A204.1 (cell line): Measurements from ENCODE around the gene PCDHGA6.
"Not testable (repeated sequence)": the region's sequence is repeated elsewhere in the genome, so short reads cannot be mapped to it uniquely, and the experiment has no call there.

Experiments
- FAIRE-seq: peaks from 2 replicates; lab custom pipeline; 2012; peaks lifted over from hg19 to GRCh38; lab: Jason Lieb, UNC

PCDHGA6 gene

DNA sequence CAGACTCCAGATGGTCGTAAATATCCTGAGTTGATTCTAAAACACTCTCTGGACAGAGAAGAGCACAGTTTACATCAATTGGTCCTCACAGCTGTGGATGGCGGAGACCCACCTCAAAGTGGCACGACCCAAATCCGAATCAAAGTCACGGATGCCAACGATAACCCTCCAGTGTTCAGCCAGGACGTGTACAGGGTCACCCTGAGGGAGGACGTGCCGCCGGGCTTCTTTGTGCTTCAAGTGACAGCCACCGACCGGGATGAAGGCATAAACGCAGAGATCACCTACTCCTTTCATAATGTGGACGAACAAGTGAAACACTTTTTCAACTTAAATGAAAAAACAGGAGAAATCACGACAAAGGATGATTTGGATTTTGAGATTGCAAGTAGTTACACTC is 13.0 kb upstream of the PCDHGA6 start:
- FAIRE-seq = no peak

DNA sequence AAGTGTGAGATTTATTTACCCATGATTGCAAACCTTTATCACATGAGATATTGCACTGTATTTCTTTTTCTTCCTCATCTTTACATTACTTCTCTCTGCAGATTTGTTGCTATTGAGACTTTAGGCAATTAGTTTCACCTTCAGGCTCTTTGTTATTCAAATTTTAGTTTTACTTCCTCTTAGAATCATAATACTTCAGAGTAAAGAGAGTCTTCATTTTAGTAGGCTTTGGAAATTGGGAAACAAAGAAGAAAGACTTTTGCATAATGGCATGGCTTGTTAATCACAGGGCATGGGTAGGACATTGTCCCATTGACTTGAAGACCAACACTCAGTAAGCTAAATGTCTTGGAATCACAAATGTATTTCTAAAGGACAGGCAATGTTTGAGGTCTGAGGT is 11.0 kb upstream of the PCDHGA6 start:
- FAIRE-seq = no peak

DNA sequence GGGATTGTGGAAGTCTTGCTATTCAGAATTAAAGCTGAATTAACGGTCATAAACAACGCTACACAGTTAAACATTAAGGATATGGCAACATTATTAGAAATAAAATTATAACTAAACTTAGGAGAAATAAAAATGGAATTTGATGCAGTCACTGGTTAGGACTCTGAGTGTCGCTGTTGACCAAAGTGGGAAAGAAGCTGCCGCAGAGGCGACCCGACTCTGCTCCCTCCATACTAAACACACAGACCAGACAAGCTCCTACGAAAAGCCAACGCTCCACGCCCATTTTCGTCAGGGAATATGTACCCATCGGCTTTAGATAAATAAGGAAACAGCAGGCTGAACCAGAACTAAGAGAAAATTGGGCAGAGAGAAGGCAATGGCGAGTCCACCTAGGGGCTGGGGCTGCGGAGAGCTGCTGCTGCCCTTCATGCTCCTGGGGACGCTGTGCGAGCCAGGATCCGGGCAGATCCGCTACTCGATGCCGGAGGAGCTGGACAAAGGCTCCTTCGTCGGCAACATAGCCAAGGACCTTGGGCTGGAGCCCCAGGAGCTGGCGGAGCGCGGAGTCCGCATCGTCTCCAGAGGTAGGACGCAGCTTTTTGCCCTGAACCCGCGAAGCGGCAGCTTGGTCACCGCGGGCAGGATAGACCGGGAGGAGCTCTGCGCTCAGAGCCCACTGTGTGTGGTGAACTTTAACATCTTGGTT is 9.6 kb upstream of the PCDHGA6 start, which contains the start of gene PCDHGA5:
TSS of gene PCDHGA5 (plus strand) at position 211 of the 709 bp plus-strand sequence. CDS start at position 380, 169 bp downstream.
- no peak for FAIRE-seq

DNA sequence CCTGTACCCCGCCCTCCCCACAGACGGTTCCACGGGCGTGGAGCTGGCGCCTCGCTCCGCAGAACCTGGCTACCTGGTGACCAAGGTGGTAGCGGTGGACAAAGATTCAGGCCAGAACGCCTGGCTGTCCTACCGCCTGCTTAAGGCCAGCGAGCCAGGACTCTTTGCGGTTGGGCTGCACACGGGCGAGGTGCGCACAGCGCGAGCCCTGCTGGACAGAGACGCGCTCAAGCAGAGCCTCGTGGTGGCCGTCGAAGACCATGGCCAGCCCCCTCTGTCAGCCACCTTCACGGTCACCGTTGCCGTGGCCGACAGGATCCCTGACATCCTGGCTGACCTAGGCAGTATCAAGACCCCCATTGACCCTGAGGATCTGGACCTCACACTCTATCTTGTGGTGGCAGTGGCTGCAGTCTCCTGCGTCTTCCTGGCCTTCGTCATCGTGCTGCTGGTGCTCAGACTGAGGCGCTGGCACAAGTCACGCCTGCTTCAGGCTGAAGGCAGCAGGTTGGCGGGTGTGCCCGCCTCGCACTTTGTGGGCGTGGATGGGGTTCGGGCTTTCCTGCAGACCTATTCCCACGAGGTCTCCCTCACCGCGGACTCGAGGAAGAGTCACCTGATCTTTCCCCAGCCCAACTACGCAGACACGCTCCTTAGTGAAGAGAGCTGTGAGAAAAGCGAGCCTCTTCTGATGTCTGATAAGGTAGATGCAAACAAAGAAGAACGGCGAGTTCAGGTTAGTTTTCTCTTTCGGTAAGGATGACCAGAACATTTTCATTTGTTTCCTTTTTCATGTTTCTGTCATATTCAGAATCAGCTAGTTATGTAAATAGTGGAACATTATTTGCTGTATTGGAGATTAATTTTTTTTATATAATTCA is 7.4 kb upstream of the PCDHGA6 start:
- no peak for FAIRE-seq

DNA sequence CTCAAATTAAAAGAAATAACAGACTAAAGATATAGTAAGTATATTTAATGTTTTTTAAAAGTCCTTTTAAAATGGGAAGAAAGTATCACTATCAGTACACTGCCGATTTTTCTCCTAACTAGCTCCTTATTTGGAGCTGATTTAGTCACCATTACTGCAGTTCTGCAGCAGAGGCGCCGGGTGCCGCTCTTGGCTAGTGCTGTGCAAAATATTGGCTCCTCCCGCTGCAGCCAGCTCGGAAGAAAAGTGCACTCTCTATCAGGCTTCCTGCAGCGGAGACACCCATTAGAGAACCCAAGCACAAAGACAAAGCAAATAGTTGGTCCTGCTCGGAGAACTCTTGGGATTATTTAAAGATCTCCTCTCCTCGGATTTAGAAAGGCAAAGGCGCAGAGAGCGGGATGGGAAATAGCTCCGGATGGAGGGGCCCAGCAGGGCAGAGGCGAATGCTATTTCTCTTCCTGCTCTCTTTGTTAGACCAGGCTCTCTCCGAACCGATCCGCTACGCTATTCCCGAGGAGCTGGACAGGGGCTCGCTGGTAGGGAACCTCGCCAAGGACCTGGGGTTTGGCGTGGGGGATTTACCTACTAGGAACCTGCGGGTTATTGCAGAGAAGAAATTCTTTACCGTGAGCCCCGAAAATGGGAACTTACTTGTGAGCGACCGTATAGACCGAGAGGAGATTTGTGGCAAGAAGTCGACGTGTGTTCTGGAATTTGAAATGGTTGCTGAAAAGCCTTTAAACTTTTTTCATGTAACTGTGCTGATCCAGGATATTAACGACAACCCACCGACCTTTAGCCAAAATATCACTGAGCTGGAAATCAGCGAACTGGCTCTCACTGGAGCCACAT is 3.5 kb upstream of the PCDHGA6 start, which contains the start of gene PCDHGB3:
TSS of gene PCDHGB3 (plus strand) at position 249 of the 855 bp plus-strand sequence. CDS start at position 402, 153 bp downstream.
- no peak for FAIRE-seq

DNA sequence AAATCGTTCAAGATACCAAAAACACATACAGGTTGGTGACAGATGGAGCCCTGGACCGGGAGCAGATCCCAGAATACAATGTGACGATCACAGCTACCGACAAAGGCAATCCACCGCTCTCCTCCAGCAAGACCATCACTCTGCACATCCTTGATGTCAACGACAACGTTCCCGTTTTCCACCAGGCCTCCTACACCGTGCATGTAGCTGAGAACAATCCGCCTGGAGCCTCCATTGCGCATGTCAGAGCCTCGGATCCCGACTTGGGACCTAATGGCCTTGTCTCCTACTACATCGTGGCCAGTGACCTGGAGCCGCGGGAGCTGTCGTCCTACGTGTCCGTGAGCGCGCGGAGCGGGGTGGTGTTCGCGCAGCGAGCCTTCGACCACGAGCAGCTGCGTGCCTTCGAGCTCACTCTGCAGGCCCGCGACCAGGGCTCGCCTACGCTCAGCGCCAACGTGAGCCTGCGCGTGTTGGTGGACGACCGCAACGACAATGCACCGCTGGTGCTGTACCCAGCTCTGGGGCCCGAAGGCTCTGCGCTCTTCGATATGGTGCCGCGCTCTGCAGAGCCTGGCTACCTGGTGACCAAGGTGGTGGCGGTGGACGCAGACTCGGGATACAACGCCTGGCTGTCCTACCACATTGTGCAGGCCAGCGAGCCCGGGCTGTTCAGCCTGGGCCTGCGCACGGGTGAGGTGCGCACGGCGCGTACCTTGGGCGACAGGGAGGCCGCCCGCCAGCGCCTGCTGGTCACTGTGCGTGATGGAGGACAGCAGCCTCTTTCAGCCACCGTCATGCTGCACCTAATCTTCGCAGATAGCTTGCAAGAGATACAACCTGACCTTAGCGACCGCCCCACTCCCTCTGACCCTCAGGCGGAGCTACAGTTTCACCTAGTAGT is 1.9 kb upstream of the PCDHGA6 start:
- FAIRE-seq = no peak

DNA sequence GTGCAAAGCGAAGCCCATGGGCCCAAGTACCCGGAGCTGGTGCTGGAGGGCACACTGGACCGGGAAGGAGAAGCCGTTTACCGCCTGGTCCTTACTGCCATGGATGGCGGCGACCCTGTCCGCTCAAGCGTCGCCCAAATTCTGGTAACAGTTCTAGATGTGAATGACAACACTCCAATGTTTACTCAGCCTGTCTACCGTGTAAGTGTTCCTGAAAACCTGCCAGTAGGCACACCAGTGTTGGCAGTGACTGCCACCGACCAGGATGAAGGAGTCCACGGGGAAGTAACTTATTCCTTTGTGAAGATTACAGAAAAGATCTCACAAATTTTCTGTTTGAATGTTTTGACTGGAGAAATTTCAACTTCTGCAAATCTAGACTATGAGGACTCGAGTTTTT is 936 bp downstream of the PCDHGA6 start:
- FAIRE-seq = no peak

DNA sequence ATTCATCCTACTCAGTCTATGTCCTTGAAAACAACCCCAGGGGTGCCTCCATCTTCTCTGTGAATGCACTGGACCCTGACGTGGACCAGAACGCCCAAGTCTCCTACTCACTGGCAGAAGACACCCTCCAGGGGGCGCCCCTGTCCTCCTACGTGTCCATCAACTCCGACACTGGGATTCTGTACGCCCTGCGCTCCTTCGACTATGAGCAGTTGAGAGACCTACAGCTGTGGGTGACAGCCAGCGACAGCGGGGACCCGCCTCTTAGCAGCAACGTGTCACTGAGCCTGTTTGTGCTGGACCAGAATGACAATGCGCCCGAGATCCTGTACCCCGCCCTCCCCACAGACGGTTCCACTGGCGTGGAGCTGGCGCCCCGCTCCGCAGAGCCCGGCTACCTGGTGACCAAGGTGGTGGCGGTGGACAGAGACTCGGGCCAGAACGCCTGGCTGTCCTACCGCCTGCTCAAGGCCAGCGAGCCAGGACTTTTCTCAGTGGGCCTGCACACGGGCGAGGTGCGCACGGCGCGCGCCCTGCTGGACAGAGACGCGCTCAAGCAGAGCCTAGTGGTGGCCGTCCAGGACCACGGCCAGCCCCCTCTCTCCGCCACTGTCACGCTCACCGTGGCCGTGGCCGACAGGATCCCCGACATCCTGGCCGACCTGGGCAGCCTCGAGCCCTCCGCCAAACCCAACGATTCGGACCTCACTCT is 1.9 kb downstream of the PCDHGA6 start:
- FAIRE-seq = not testable (repeated sequence)

DNA sequence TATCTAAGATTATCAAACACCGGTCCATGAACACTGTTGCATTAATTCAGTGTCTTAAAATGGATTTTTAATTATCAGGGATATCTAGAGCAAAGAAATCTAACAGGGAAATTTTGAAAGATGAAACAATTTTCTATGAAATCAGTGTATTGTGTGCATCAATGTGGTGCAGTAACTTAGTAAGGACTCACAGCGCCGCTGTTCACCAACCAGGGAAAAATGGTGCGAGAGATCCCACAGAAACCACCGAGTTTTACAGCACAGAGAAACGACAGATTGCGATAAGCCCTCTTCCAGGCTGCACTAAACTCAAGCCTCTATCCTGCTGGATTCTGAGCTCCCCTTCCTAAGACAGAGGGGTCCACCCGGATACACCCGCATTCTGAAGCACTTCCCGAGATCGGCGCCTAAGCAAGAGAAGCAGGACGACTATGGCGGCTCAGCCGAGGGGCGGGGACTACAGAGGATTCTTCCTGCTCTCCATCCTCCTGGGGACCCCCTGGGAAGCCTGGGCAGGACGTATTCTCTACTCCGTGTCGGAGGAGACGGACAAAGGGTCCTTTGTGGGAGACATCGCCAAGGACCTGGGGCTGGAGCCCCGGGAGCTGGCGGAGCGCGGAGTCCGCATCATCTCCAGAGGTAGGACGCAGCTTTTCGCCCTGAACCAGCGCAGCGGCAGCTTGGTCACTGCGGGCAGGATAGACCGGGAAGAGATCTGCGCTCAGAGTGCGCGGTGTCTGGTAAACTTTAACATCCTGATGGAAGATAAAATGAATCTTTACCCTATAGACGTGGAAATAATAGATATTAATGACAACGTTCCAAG is 9.0 kb downstream of the PCDHGA6 start, which contains the start of gene PCDHGA7:
TSS of gene PCDHGA7 (plus strand) at position 274 of the 826 bp plus-strand sequence. CDS start at position 432, 158 bp downstream.
- FAIRE-seq = no peak

DNA sequence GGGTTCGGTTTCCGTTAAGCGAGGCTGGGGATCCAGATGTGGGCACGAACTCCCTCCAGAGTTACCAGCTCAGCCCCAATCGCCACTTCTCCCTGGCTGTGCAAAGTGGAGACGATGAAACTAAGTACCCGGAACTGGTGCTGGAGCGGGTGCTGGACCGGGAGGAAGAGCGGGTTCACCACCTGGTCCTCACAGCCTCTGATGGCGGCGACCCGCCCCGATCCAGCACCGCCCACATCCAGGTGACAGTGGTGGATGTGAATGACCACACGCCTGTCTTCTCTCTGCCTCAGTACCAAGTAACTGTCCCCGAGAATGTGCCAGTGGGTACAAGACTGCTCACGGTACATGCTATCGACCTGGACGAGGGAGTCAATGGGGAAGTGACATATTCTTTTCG is 9.7 kb downstream of the PCDHGA6 start:
- no peak for FAIRE-seq

DNA sequence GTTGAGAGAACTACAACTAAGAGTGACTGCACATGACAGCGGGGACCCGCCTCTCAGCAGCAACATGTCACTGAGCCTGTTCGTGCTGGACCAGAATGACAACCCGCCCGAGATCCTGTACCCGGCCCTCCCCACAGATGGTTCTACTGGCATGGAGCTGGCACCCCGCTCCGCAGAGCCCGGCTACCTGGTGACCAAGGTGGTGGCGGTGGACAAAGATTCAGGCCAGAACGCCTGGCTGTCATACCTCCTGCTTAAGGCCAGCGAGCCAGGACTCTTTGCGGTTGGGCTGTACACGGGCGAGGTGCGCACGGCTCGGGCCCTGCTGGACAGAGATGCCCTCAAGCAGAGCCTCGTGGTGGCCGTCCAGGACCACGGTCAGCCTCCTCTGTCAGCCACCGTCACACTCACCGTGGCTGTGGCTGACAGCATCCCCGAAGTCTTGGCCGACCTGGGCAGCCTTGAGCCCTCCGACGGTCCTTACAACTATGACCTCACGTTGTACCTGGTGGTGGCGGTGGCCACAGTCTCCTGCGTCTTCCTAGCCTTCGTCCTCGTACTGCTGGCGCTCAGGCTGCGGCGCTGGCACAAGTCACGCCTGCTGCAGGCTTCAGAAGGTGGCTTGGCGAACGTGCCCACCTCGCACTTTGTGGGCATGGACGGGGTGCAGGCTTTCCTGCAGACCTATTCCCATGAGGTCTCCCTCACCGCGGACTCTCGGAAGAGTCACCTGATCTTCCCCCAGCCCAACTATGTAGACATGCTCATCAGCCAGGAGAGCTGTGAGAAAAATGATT is 11.0 kb downstream of the PCDHGA6 start:
- FAIRE-seq = no peak

DNA sequence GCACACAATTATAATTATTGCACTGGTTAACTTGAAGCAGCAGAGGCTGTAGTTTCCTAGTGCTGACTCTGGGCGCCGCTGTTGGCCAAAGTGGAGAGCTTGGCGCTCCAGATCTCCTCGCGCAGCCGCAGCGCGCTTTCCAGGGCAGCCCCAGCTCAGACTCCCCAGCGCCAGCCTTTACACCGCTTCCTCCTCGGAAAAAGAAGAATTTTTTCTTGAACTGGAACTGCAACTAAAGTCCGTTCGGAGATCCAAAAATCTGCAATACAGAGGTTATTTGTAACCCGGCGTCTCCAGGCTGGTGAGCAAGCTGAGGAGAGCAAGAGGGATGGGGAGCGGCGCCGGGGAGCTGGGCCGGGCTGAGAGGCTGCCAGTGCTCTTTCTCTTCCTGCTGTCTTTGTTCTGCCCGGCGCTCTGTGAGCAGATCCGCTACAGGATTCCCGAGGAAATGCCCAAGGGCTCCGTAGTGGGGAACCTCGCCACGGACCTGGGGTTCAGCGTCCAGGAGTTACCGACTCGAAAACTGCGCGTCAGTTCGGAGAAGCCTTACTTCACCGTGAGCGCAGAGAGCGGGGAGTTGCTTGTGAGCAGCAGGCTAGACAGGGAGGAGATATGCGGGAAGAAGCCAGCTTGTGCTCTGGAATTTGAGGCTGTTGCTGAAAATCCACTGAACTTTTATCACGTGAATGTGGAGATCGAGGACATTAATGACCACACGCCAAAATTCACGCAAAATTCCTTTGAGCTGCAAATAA is 14.0 kb downstream of the PCDHGA6 start, which contains the start of gene PCDHGB4:
TSS of gene PCDHGB4 (plus strand) at position 142 of the 755 bp plus-strand sequence. CDS start at position 329, 187 bp downstream.
- not testable (repeated sequence) for FAIRE-seq

DNA sequence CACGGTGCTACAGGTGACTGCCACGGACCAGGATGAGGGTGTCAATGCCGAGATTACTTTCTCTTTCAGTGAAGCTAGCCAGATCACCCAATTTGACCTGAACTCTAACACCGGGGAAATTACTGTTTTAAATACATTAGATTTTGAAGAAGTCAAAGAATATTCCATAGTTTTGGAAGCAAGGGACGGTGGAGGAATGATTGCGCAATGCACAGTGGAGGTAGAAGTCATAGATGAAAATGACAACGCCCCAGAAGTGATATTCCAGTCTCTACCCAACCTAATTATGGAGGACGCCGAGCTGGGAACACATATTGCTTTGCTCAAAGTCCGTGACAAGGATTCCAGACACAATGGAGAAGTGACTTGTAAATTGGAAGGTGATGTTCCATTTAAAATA is 15.0 kb downstream of the PCDHGA6 start:
- FAIRE-seq = no peak

DNA sequence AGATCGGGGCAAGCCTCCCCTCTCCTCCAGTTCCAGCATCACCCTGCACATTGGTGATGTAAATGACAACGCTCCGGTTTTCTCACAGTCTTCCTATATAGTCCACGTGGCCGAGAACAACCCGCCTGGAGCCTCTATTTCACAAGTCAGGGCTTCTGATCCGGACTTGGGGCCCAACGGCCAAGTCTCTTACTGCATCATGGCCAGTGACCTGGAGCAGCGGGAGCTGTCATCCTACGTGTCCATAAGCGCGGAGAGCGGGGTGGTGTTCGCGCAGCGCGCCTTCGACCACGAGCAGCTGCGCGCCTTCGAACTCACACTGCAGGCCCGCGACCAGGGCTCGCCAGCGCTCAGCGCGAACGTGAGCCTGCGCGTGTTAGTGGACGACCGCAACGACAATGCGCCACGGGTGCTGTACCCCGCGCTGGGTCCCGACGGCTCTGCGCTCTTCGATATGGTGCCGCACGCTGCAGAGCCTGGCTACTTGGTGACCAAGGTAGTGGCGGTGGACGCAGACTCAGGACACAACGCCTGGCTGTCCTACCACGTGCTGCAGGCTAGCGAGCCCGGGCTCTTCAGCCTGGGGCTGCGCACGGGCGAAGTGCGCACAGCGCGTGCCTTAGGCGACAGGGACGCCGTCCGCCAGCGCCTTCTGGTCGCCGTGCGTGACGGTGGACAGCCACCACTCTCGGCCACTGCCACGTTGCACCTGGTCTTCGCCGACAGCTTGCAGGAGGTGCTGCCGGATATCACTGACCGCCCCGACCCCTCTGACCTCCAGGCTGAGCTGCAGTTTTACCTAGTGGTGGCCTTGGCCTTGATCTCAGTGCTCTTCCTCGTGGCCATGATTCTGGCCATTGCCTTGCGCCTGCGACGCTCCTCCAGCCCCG is 15.7 kb downstream of the PCDHGA6 start:
- FAIRE-seq = no peak

DNA sequence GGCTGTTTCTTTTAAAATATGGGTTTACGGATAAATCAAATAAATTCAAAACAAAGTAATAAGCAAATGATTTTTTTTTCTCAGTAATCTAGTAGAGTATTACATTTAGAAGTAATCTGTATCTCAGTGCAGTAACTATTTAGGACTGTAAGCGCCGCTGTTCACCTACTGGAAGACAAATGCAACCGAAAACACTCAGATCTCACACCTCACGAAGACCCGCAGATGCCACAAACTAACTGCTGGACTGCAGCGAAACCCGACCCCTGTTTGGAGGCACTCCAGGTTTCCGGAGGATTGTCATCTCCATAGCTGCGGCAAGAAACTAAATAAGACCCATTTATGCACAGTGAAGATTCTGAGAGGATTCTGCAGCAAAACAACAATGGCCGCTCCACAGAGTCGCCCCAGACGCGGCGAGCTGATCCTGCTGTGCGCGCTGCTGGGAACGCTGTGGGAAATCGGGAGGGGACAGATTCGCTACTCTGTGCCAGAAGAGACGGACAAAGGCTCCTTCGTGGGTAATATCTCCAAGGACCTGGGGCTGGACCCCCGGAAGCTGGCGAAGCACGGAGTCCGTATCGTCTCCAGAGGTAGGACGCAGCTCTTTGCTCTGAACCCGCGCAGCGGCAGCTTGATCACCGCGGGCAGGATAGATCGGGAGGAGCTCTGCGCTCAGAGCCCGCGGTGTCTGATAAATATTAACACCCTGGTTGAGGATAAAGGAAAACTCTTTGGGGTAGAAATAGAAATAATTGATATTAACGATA is 18.9 kb downstream of the PCDHGA6 start, which contains the start of gene PCDHGA8:
TSS of gene PCDHGA8 (plus strand) at position 205 of the 770 bp plus-strand sequence. CDS start at position 386, 181 bp downstream.
- FAIRE-seq = no peak

DNA sequence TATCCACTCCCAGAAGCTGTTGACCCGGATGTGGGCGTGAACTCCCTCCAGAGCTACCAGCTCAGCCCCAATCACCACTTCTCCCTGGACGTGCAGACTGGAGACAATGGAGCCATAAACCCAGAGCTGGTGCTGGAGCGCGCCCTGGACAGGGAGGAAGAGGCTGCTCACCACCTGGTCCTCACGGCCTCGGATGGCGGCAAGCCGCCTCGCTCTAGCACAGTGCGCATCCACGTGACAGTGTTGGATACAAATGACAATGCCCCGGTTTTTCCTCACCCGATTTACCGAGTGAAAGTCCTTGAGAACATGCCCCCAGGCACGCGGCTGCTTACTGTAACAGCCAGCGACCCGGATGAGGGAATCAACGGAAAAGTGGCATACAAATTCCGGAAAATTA is 19.6 kb downstream of the PCDHGA6 start:
- FAIRE-seq = no peak
